ENCODE data around the gene MYO18A. TPM values are rescaled to one million over a fixed set of nuclear protein-coding genes. Genes with fewer than 3 reads are reported as not detected.

The MYO18A gene
- polyA plus RNA-seq, 1 donor (not counting 4 experiments of a cell fraction or from before 2014, with no cell fraction given), result 20.0 TPM

- no peak for TF ChIP-seq EZH2 (IDR thresholded peaks at IDR 0.05; ENCODE audit: low read length)
- no peak for TF ChIP-seq CTCF (optimal IDR thresholded peaks at IDR 0.05 in 1 of 3, IDR thresholded peaks at IDR 0.05 in 1 of 3, conservative IDR thresholded peaks at IDR 0.05 in 1 of 3; ENCODE audit: extremely low read depth in 1 of 3, insufficient read depth in 2 of 3, low read length in 3 of 3)
- Histone ChIP-seq H3K79me2 (ENCODE audit: control insufficient read depth, insufficient read depth, low read length) (no peaks in the 10 kb centered on the region), H3K27me3 (ENCODE audit: control insufficient read depth, extremely low read depth, insufficient read depth, low read length) (peaks cover 3% of the 10 kb centered on the region), H3K36me3 (ENCODE audit: control insufficient read depth in 2 of 2, extremely low read depth in 1 of 2, insufficient read depth in 2 of 2, low read length in 2 of 2) (no peaks in the 10 kb centered on the region), H3K4me1 (ENCODE audit: control insufficient read depth, extremely low read depth, insufficient read depth, low read length) (peaks cover 8% of the 10 kb centered on the region), H4K20me1 (ENCODE audit: control insufficient read depth, extremely low read depth, insufficient read depth, low read length) (no peaks in the 10 kb centered on the region), H3K9ac (ENCODE audit: control insufficient read depth, extremely low read depth, insufficient read depth, low read length) (no peak overlapping the region), H3K9me3 (ENCODE audit: control insufficient read depth, low read depth, low read length) (no peaks in the 10 kb centered on the region), H3K27ac (ENCODE audit: control insufficient read depth, insufficient read depth, low read length) (no peak overlapping the region), H2AFZ (ENCODE audit: control insufficient read depth, low read length) (no peak overlapping the region), H3K4me2 (ENCODE audit: control insufficient read depth, extremely low read depth, insufficient read depth, low read depth, low read length) (no peak overlapping the region), H3K9me1 (ENCODE audit: control insufficient read depth, extremely low read depth, insufficient read depth, low read length) (no peaks in the 10 kb centered on the region), H3K4me3 (ENCODE audit: control insufficient read depth in 2 of 3, extremely low read depth in 1 of 3, insufficient read depth in 2 of 3, low read depth in 1 of 3, low read length in 3 of 3) (no peak overlapping the region)
- FAIRE-seq (no peak), DNase-seq (ENCODE audit: low read depth, low spot score) (no peak)
- dilution Hi-C loops (cut with MboI; ENCODE audit: extremely low pct_ligation_motif_present, low sequenced_read_pairs), result no loop called here
Measured at GRCh38 chr17:29197516-29198272, 17.5 kb upstream of the MYO18A start.

GRCh38 chr17:29196769-29197515, 16.7 kb upstream of the MYO18A start:
- DNase-seq (ENCODE audit: low read depth, low spot score) (no peak), FAIRE-seq (no peak)
- no peaks in the 10 kb centered on the region for H3K9me1 ChIP-seq (ENCODE audit: control insufficient read depth, extremely low read depth, insufficient read depth, low read length)
- H3K27ac ChIP-seq (ENCODE audit: control insufficient read depth, insufficient read depth, low read length), result no peak overlapping the region
- no peaks in the 10 kb centered on the region for H4K20me1 ChIP-seq (ENCODE audit: control insufficient read depth, extremely low read depth, insufficient read depth, low read length)
- H3K27me3 ChIP-seq (ENCODE audit: control insufficient read depth, extremely low read depth, insufficient read depth, low read length), result peaks cover 3% of the 10 kb centered on the region
- TF ChIP-seq CTCF (optimal IDR thresholded peaks at IDR 0.05 in 1 of 3, IDR thresholded peaks at IDR 0.05 in 1 of 3, conservative IDR thresholded peaks at IDR 0.05 in 1 of 3; ENCODE audit: extremely low read depth in 1 of 3, insufficient read depth in 2 of 3, low read length in 3 of 3) (no peak), EZH2 (IDR thresholded peaks at IDR 0.05; ENCODE audit: low read length) (no peak)
- no peaks in the 10 kb centered on the region for H3K36me3 ChIP-seq (ENCODE audit: control insufficient read depth in 2 of 2, extremely low read depth in 1 of 2, insufficient read depth in 2 of 2, low read length in 2 of 2)
- no peak overlapping the region for H3K4me2 ChIP-seq (ENCODE audit: control insufficient read depth, extremely low read depth, insufficient read depth, low read depth, low read length)
- H3K9ac ChIP-seq (ENCODE audit: control insufficient read depth, extremely low read depth, insufficient read depth, low read length), result no peak overlapping the region
- H2AFZ ChIP-seq (ENCODE audit: control insufficient read depth, low read length), result no peak overlapping the region
- no peak overlapping the region for H3K4me3 ChIP-seq (ENCODE audit: control insufficient read depth in 2 of 3, extremely low read depth in 1 of 3, insufficient read depth in 2 of 3, low read depth in 1 of 3, low read length in 3 of 3)
- H3K9me3 ChIP-seq (ENCODE audit: control insufficient read depth, low read depth, low read length), result no peaks in the 10 kb centered on the region
- dilution Hi-C loops (cut with MboI; ENCODE audit: extremely low pct_ligation_motif_present, low sequenced_read_pairs), result no loop called here
- no peaks in the 10 kb centered on the region for H3K79me2 ChIP-seq (ENCODE audit: control insufficient read depth, insufficient read depth, low read length)
- H3K4me1 ChIP-seq (ENCODE audit: control insufficient read depth, extremely low read depth, insufficient read depth, low read length), result peaks cover 8% of the 10 kb centered on the region

Data from keratinocyte (primary cell).